HG03039 (cell line): ENCODE results near the gene VAMP2.
"Not testable (repeated sequence)": the region's sequence is repeated elsewhere in the genome, so short reads cannot be mapped to it uniquely, and the experiment has no call there.

ENCODE experiments used
- ATAC-seq: cut with Tn5 transposase; IDR thresholded peaks from one replicate; pipeline ENCODE4 v1.9.1; 2021; ENCODE audit warnings: mild to moderate bottlenecking, moderate library complexity; ENCODE audit not compliant: unreplicated experiment

Gene VAMP2

DNA sequence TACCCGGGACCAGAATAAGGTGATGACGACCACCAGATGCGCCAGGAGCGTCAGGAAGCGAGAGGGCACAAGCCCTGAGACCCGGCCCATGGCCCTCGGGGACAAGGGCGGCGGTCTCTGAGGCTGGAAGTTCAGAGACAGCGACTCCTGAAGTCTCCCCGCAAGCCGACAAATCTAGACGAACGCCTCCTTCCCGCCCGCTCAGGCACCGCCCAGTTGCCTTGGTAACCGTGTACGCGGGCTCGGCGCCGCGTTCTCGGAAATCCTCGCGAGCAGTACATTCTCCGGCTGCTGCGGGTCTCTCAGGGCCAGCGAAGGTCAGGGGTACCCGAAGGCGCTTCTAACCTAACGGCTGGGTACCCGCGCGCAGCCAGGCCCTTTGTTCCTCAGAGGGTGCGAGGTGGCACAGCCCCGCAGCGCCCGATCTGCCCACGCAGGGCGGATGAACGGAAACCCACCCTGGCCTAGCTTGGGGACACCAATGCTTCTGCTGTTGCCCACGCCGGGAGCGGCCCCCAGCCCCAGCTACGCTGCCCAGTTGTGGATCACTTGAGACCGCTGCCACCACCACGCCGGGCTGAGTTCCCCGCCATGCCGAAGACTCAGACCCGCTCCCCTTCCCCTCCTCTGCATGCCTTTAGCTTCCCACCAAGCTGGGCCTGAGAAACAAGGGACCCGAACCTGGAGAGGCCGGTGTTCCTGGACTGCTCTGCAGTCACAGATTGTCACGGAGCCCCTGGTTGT is 13.6 kb upstream of the VAMP2 start, which contains the start of gene TMEM107:
TSS of gene TMEM107 (minus strand) at position 184 of the 744 bp plus-strand sequence. CDS start at position 90, 94 bp downstream.
- ATAC-seq: peak; percentile 36

DNA sequence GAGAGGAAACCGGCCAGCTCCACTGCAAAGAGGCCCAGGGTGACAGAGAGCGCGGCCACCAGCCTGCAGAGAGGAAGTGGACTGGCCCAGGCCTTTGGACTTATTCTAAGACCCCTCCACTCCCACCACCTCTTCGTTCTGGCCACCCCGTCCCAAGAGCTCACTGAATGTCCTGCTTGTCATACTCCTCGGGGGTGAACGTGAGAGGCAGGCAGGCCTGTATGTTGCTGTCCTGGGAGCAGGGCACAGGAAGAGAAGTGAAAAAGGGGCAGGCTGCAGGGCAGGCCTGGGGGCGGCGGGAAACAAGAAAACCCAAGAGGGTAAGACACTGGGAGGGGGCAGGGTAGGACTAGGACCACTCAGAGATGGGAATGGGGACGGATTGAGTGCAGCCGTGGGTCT is 13.0 kb upstream of the VAMP2 start:
- ATAC-seq: no peak

DNA sequence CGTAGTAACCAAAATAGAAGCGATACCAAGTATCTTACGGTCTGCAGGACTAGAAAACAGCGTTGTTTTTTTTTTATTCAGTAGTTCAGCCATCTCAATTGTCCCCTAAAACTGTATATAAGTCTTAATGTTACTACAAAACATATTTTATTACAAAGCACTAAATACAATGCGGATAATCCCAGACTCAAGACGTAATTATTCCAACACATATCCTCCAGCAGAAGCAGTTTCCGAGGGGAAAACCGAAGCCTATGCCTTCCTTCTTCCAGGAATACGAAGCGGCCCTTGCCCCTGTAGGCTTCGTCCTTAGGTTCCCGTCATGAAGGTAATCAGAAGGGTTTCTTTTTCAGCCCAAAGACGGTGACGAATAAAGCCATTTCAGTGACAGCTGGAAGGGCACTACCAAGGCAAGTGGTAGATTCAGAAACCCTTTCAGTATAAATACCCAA is 11.1 kb upstream of the VAMP2 start:
- ATAC-seq: no peak

DNA sequence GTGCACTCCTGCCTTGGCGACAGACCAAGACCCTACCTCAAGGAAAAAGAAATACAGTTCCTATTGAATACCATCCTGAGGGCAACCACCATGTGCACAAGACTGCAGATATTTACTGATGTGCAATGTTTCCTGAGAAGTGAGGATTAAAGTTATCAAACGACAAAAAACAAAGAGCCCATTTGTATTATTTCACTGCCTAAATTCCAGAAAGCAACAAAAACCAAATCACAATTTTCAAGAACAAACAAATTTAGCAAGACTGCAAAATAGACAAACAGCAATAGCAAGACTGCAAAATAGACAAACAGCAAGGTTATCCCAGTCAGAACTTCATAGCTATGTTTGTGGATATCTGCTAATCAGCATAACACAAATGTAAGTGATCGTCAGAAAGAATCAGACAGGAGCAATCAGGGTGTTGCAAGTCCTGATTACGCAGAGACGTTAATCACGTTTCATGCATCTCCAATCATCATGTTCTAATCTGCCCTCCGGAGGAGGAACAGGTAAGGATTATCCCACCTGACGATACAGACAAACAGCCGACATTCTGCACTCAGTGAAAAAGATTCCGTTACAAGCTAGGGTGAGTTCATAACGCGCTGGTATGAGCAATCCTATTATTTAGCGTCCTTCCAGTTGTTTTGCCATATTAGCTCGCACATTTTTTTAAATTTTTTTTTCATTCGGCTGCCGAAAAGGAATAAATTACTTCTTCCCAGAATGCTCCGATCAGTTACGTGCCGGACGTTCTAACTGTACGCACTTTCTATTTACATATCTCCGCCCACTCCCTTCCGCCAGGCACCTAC is 10.5 kb upstream of the VAMP2 start:
- peak; percentile 57 for ATAC-seq

DNA sequence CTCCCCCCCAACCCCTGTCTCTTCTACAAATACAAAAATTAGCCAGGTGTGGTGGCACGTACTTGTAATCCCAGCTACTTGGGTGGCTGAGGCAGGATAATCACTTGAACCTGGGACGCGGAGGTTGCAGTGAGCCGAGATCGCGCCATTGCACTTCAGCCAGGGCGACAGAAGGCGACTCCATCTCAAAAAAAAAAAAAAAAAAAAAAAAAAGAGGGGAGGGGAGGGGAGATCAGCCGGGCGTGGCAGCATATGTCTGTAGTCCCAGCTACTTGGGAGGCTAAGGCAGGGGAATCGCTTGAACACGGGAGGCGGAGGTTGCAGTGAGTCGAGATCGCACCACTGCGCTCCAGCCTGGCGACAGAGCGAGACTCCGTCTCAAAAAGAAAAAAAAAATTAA is 7.4 kb upstream of the VAMP2 start:
- not testable (repeated sequence) for ATAC-seq

DNA sequence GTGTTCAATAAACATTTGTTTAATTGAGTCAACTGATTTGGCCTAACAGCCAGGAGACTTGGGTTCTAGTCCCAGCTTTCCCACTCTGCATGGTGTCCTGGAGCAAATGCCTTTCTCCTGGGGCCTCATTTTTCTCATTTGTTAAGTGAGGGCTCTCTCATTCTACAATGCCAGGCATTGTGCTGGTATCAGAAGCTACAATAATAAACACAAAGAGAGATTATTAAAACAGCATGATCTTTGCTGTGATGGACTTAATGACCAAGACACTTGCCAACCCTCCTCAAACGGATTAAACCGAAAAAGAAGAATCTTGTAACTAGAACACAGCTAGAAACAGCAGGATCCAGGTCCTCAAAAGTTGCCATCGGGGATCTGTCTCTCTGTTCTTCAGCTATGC is 4.8 kb upstream of the VAMP2 start:
- ATAC-seq: no peak

DNA sequence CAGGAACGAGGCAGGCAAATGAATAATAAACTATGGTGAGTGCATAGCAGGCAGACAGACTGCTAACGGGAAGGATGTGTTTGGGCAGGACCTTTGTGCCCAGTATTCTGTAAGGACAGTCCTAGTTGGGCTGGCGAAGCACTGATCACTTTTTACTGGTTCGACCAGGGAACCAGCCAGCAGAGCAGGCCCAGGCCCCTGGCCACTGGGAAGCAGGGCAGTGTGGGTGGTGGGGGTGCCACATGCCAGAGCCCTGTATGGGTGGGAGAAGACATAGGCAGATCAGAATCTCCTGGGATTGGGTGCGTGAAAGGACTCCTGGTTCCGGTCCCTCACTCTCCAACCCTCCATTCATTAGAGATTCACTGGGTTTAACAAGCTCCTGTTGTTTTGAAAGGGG is 4.0 kb upstream of the VAMP2 start:
- ATAC-seq: no peak

DNA sequence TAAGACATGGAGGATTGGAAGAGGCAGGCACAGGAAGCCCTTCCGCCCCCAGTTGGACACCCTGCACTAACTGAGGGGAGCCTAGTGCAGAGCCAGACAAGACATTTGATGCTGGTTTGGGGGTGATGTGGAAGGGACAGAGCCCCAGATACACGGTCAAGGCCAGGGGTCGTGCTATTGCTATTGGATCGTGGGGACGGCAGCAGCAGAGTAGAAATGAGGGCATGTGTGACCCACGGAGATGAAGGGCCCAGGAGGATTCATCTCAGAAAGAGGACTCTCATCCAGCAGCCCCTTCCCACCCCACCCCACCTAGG is 2.0 kb upstream of the VAMP2 start:
- no peak for ATAC-seq

DNA sequence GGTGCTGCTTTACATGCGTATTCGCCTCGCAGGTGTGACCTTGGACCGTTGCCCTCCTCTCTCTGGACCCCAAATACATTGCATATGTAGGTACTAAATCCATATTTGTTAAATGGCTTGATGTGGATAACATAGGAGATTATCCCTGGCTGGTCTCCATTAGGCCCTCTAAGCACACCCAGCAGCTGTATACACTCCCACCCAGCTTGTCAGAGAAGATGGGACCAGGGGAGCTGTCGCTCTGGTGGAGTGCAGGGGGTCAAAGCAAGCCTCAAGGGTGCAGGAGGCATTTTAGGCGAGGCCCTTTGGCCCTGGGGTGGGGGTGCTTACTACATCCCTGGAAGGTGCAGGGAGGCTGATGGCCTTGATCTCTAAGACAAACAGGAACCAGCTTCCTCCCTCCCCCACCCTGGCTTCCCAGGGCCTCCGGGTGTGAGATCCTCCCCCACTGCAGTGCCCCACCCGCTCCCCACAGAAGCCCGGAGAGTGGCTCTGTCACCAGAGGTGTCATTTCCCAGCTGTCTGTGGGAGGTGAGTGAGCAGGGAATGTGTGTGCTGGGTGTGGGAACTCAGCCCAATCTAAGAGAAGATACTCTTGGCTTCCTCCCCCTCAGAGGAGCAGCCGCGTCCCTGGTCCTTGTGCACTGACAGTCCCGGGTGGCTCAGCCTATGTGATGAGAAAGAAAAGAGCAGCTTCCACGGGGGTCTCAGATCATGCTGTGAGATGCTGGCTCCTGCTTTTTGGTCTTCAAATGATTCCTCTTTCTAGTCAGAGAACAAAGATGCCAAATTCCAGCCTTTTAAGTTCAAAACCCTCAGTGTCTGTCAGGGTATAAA is 1.4 kb upstream of the VAMP2 start:
- ATAC-seq: no peak

DNA sequence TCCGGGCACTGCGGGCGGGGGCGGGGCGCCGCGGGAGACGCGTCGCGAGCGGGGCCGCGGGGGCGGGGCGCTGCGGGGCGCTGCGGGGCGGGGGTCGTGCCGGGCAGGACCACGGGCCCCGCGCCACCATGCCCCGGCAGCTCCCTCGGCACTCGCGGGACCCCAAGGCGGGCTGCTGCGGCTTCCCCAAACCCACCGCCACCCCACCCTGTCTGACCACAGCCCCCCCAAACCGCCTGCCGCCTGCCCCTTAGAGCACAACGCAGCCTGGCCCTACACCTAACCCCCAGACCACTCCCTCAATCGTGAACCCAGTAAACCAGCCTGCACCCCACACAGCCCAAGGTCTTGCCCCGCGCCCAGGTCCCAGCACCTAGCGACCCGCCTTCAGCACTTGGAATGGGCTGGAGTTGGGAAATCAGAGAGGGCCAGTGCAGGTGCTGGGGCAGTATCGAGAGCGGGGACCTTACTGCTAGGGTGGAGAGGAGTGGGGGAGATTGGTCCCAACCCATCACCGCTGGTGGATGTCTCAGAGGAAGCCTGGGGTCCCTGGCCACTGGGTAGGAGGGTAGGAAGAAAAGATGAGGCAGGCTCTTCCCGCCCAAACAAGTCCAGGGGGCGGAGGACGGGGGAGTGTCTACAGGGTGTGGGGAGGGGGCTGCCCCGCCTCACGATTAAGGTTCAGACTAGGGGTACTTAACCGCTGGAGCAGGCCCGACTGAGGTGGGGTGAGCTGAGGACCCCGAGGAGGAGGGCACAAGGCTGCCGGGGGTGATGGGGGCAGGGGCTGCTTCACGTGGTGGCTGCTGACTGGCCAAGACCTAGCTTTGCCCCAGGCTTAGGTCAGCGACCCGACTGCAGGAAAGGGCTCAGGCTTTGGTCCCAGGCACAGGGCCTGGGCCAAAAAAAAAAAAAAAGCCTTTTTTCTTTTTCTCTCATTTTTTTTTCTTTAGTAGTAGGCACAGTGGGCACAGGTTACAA is 539 bp upstream of the VAMP2 start:
- peak; percentile 9 for ATAC-seq

DNA sequence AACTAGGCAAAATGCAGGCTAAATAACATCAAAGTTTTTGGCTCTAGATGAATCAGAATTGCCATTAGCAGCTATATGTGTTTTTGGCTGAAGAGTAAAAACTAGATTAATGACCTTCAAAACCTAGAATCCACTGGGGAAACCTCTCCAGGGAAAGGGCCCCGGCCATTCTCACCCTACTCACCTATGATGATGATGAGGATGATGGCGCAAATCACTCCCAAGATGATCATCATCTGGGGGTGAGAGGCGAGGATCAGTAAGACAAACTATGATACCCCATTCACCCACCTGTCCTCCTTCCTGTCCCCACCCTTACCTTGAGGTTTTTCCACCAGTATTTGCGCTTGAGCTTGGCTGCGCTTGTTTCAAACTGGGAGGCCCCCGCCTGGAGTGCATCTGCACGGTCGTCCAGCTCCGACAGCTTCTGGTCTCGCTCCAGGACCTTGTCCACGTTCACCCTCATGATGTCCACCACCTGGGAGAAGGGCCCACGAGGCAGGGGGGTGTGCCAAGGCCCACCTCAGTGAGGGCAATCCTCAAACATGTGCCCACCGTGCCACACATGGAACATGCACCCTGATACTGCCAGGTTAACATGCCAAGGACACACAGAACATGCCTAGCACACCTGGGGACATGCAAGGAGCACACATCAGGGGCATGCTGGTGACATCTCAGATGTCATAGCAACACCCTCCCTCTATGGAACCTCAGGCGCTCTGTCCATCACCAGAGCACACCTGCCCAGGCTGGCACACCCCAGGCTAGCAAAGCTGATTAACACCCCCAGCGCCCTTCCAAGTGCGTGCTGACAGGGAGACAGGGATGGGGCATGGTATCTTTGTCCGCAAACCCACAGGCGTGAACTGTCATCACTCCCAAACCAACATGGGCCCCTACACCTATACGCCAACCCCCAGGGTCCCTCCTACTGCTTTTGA is 1.2 kb downstream of the VAMP2 start:
- ATAC-seq: no peak

DNA sequence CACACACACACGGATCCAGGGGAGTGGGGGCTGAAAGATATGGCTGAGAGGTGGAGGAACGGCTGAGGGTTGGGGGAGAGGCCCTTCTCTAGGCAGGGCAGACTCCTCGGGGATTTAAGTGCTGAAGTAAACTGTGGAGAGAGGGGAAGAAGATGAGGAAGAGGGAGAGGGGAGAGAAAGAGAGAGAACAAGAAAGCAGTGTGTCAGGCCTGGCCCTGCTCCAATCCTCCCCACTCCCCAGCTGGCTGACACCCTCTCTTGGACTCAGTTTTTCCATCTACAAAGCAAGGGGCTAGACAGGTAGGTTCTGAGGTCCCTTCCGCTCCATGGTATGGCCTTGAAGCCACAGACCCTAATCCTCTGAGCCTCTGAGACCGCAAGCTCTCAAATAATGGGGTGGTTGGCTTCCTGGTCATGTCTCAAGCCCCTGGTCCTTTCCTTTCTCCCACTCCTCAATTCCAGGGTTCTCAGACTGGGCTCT is 2.0 kb downstream of the VAMP2 start:
- no peak for ATAC-seq

DNA sequence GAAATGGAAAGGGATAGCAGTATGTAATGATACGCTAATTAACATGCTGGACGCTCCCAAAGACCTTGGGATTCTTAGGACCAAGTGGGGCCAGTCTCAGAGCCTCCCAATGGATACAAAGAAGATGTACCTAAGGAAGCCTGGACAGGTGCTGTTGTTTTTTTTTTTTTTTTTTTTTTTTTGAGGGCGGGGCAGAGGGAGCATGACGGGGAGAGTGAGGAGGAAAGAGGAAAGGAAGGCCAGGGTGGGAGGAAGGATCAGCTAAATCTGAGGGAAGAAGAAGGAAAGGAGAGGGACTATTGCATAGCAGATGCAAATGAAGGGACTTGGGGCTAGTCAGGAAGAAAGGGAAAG is 2.5 kb downstream of the VAMP2 start:
- ATAC-seq: no peak

DNA sequence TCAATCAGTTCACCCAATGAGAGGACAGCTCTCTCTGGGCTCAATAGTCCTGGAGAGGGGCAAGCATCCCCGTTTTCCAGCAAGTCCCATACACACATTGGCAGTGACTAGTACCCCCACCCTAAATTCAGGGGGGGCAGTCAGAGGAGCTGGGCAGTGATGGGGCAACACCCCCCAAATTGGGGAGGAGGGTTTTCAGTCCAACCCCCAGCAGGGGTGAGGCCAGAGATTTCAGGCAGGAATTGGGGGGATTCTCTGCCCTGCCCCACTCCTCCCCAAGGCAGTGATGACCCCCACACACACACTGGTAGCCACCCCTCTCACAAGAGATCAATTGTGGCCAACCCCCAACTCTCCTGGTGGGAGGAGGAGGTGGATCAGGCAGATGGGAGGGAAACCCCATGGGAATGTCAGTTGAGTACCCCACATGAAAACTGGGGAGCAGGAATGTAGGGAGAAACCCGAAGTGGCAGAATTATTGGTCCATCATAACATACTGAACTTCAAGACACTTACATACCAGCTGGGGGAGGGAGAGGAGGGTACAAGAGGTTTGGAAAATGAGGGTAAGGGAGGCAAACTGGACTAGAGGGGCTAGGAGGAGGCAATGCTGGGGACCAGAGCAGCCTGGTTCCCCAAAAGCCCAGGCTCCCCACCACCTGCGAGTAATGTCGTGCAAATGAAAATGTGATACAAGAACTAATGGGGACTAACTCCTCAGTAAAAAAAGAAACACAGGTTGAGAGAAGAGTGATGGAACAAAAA is 3.1 kb downstream of the VAMP2 start:
- no peak for ATAC-seq

DNA sequence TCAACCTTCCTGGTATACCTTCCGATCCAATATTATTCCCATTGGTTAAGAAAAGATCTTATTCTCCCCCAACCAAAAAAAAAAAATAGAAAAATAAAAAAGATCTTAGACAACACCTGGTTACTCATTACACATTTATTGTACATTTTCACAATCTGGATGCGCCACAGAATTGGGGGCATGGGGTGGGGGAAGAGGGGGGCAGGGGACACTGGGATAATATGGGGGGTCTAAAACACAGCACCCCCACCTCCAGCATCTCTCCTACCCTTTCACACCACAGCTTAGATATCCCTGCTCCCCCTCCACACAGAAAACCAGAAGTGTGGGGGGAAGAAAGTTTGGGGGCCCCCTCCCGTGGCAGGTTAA is 3.7 kb downstream of the VAMP2 start:
- no peak for ATAC-seq

DNA sequence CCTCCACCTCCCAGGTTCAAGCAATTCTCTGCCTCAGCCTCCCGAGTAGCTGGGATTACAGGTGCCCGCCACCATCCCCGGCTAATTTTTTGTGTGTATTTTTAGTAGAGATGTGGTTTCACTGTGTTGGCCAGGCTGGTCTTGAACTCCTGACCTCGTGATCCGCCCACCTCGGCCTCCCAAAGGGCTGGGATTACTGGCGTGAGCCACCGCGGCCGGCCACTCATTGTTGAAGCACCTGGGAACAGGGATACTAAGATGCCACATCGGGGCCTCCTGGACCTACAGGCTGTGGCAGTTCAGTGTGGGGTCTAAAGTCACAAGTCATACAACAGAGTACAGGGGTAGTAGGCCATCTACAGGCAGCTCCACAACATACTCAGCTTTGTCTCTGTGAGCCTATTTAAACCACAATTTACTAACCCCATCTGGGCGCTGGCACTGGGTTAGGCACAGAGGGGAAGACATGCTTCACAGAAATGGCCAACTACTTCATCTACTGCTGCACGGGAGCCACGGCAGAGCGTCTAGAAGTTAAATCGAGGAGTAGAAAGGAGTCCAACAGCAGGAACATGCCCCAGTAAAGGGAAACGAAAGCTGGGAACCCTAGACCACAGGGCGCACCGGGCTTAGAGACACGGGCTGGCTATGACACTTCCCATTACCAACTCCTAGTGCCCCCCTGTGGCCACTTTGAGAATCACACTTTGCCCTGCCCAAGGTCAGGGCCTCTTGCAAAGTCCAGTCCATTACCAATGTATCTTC is 4.3 kb downstream of the VAMP2 start:
- no peak for ATAC-seq

DNA sequence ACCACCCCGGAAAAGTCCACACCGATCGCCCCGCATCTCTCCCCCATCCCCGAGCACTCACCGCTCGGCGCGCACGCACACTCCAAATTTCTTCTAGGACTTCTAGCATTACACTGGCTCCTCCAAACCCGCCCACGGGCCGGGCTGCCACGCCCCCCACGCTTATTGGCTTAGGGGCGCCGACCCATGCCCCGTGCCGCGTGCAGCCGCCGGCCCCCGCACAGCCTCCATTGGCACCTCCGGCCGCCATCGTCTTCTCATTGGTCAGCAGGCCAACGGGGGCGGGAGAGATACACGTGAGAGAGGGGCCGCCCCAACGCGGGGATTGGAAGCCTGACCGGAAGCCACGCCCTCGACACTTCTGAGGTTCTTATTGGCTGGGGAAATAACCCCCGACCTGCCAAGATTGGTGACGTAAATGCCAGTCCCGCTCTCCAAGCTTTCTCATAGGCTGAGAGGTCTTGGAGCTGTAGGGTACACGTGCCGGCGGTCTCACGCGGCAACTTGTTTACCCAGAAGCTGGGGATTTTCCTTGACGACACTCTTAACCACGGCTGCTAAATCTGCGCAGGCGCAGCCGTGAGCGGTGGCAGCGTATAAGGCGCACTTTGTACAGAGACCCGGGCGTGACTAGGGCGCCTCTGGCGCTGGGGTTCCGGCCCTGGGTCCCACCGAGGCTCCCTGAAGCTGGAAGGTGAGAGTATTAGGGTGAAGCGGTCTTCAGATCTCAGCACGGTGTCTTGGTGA is 6.3 kb downstream of the VAMP2 start:
- peak; percentile 70 for ATAC-seq
